ENCODE measurements around the gene GDPD2. TPM values are rescaled to one million over a fixed set of nuclear protein-coding genes. Genes with fewer than 3 reads are reported as not detected.

The GDPD2 gene
- total and polyA plus RNA-seq, 12 donors = not detected

GRCh38 chrX:70455366-70456202, 32.5 kb downstream of the GDPD2 start:
- intact Hi-C loops (cut with DNase I) = loop anchor here in 5 of 10 donors (2.0 to 10.0 kb wide), 3 partner anchors 21 to 209 kb away; no protein-coding TSS in a partner anchor
- DNase-seq (no peak), ATAC-seq (peak in 4 of 8 donors; percentile 7 to 37 (median 16))
- Histone ChIP-seq H3K36me3 (no peaks in the 10 kb centered on the region), H3K27me3 (peaks cover 0 to 44% (median 0%) of the 10 kb centered on the region in 7 donors), H3K9me3 (no peaks in the 10 kb centered on the region), H3K4me3 (peak overlapping the region; percentile 35 to 63 (median 54)), H3K27ac (peak overlapping the region; percentile 50 to 85 (median 75)), H3K4me1 (peaks cover 0 to 14% (median 0%) of the 10 kb centered on the region in 9 donors)
- WGBS, 2 donors = 23 to 33% methylated on average over 21 to 32 of the region's 32 CpGs
- TF ChIP-seq CTCF (IDR thresholded peaks at IDR 0.05) = no peak

GRCh38 chrX:70456256-70456655, 33.1 kb downstream of the GDPD2 start:
- H3K27me3 ChIP-seq = peaks cover 0 to 44% (median 0%) of the 10 kb centered on the region in 7 donors
- no peak for DNase-seq
- TF ChIP-seq CTCF (IDR thresholded peaks at IDR 0.05) = no peak
- peak overlapping the region in 4 of 10 donors; percentile 37 to 63 (median 58) for H3K4me3 ChIP-seq
- H3K9me3 ChIP-seq = no peaks in the 10 kb centered on the region
- H3K4me1 ChIP-seq = peaks cover 0 to 14% (median 0%) of the 10 kb centered on the region in 9 donors
- H3K27ac ChIP-seq = peak overlapping the region in 2 of 10 donors; percentile 81 to 85
- intact Hi-C loops (cut with DNase I) = loop anchor here in 4 of 10 donors (2.0 to 10.0 kb wide), 2 partner anchors 21 to 209 kb away; no protein-coding TSS in a partner anchor
- H3K36me3 ChIP-seq = no peaks in the 10 kb centered on the region
- no peak for ATAC-seq
- WGBS, 2 donors = 58 to 65% methylated on average over 2 of the region's 2 CpGs

- 92 to 100% methylated on average over 2 of the region's 2 CpGs for WGBS, 2 donors
- intact Hi-C loops (cut with DNase I) = no loop called here
- no peak for TF ChIP-seq CTCF (IDR thresholded peaks at IDR 0.05)
These were observed 37.9 kb downstream of the GDPD2 start for GRCh38 chrX:70461026-70461425.

GRCh38 chrX:70464051-70464450, 40.9 kb downstream of the GDPD2 start:
- no peak for TF ChIP-seq CTCF (IDR thresholded peaks at IDR 0.05)
- Histone ChIP-seq H3K4me3 (no peak overlapping the region), H3K27ac (no peak overlapping the region), H3K4me1 (no peaks in the 10 kb centered on the region), H3K36me3 (no peaks in the 10 kb centered on the region), H3K27me3 (peaks cover 0 to 7% (median 0%) of the 10 kb centered on the region in 7 donors), H3K9me3 (no peaks in the 10 kb centered on the region)
- DNase-seq (no peak), ATAC-seq (no peak)
- intact Hi-C loops (cut with DNase I) = no loop called here

More at GRCh38 chrX:70461026-70461425, 37.9 kb downstream of the GDPD2 start:
- H3K36me3 ChIP-seq = no peaks in the 10 kb centered on the region
- no peak for ATAC-seq
- no peaks in the 10 kb centered on the region for H3K9me3 ChIP-seq
- no peak for DNase-seq
- peaks cover 0 to 19% (median 0%) of the 10 kb centered on the region in 7 donors for H3K27me3 ChIP-seq
- peaks cover 0 to 1% (median 0%) of the 10 kb centered on the region in 9 donors for H3K4me1 ChIP-seq
- H3K4me3 ChIP-seq = no peak overlapping the region
- no peak overlapping the region for H3K27ac ChIP-seq
